BLaER1 treated with 17β-estradiol and CSF1 and Interleukin-3, amounts not matched to agents 10 nM and 100 nM (cell line): ENCODE data around the gene SYNPO2L.

Source experiments
- H3K27ac ChIP-seq, 11 experiments: shearing (Covaris generic); formaldehyde crosslinking; 2 replicates each; pipeline ENCODE4 v1.8.1; 2022
- H3K27me3 ChIP-seq, 11 experiments: shearing (Covaris generic); formaldehyde crosslinking; 2 replicates each; pipeline ENCODE4 v1.8.1; 2022
- H3K36me3 ChIP-seq, 11 experiments: shearing (Covaris generic); formaldehyde crosslinking; 2 replicates each; pipeline ENCODE4 v1.8.1; 2022
- H3K4me1 ChIP-seq, 10 experiments: shearing (Covaris generic); formaldehyde crosslinking; 2 replicates each; pipeline ENCODE4 v1.8.1; 2022
- H3K4me2 ChIP-seq, 11 experiments: shearing (Covaris generic); formaldehyde crosslinking; 2 replicates each; pipeline ENCODE4 v1.8.1; 2022
- H3K4me3 ChIP-seq, 10 experiments: shearing (Covaris generic); formaldehyde crosslinking; 2 replicates each; pipeline ENCODE4 v1.8.1; 2022
- H3K9ac ChIP-seq, 11 experiments: shearing (Covaris generic); formaldehyde crosslinking; 2 replicates each; pipeline ENCODE4 v1.8.1; 2022
- H3K9me3 ChIP-seq, 11 experiments: shearing (Covaris generic); formaldehyde crosslinking; replicated peaks in 1 of 11; 2 replicates each; pipeline ENCODE4 v1.8.1; 2022
- H4K20me1 ChIP-seq, 11 experiments: shearing (Covaris generic); formaldehyde crosslinking; 2 replicates each; pipeline ENCODE4 v1.8.1; 2022
- Cebpa-rat ChIP-seq, 11 experiments: shearing (Covaris generic); IDR thresholded peaks; 2 replicates each; pipeline ENCODE4 v1.8.1; 2022

SYNPO2L gene

DNA sequence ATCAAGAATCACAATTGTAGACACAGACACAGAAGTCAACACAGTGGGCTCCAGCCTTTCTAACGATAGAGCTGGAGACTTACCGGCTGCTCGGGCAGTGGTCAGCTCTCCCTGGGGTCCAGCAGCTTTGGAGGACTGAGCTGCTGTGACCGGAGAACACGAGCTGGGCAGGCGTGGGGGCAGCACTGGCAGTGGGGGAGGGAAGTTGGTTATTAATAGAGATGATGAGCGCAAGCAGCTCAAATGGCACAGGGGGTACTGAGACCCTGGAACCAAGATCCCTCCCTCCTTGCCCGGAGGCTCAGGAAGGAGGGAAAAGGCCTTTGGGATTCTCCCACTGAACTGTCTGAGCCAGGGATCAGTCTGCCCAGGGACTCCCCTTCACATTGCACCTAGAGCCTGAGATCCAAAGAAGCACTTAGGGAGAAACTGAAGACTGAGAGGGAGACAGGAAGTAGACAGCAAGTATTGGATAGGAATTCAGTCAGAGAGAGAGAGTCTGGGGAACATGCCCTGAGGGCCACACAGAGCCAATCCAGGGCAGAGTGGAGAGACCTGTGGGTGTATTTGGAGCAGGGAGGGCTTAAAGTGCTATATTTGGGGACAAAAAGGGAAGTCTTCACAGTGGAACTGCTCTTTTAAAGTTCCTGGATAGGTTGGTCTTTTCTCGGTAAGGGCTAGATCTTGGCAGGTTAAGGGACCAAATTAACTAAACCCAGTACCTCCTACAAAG lies 14.3 kb downstream of the SYNPO2L start, which contains the start of gene MYOZ1:
Gene MYOZ1 (minus strand): TSS at position 147 of the 733 bp plus-strand sequence. CDS start 1,457 bp downstream, outside the sequence.
- H3K4me3 ChIP-seq: no peak within 1 kb of the TSS
- H3K27ac ChIP-seq: no peak within 1 kb of the TSS
- H3K27me3 ChIP-seq: no peaks in the 10 kb centered on the region
- peaks cover 16 to 48% (median 27%) of the 10 kb centered on the region in 10 experiments for H3K4me1 ChIP-seq
- peak within 1 kb of the TSS in 5 of 11 experiments; percentile 4 to 59 (median 38); a peak in 9 of 22 replicates for H3K4me2 ChIP-seq
- no peaks in the 10 kb centered on the region for H3K9me3 ChIP-seq
- H3K36me3 ChIP-seq: no peaks in the 10 kb centered on the region
- no peak for TF ChIP-seq Cebpa-rat (IDR thresholded peaks at IDR 0.05)
- peak within 1 kb of the TSS in 2 of 11 experiments; percentile 21 to 34; a peak in 2 of 22 replicates for H3K9ac ChIP-seq
- H4K20me1 ChIP-seq: no peaks in the 10 kb centered on the region

GRCh38 chr10:73639286-73639685 lies 16.5 kb downstream of the SYNPO2L start:
- H3K9me3 ChIP-seq: no peaks in the 10 kb centered on the region
- no peak overlapping the region for H3K4me3 ChIP-seq
- TF ChIP-seq Cebpa-rat (IDR thresholded peaks at IDR 0.05): no peak
- no peaks in the 10 kb centered on the region for H4K20me1 ChIP-seq
- peaks cover 13 to 29% (median 19%) of the 10 kb centered on the region in 10 experiments for H3K4me1 ChIP-seq
- no peaks in the 10 kb centered on the region for H3K36me3 ChIP-seq
- H3K27me3 ChIP-seq: no peaks in the 10 kb centered on the region
- no peak overlapping the region for H3K27ac ChIP-seq
- H3K4me2 ChIP-seq: no peak overlapping the region
- H3K9ac ChIP-seq: no peak overlapping the region

DNA sequence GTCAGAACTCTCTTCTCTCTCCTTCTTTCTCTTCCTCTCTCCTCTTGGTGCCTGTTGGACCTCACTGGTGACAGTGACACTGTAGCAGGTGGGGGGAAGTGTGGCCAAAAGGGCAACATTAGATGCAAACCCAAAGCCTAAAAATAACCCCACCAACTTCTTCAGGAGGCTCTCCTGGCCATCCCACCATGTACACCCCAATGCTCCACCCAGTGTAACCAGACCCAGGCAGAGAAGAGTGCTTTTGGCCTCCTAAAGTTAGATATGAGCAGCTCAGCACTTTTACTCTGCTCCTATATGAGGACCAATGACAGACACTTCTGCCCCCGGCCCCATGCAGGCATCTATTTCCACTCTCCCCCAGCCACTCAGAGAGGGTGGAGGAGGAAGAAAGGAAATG lies 20.0 kb downstream of the SYNPO2L start:
- Histone ChIP-seq H3K9me3 (no peaks in the 10 kb centered on the region), H3K27me3 (no peaks in the 10 kb centered on the region), H3K4me2 (no peak overlapping the region), H4K20me1 (no peaks in the 10 kb centered on the region), H3K4me1 (no peaks in the 10 kb centered on the region; a peak in 1 of 20 replicates), H3K36me3 (no peaks in the 10 kb centered on the region), H3K9ac (no peak overlapping the region), H3K4me3 (no peak overlapping the region), H3K27ac (no peak overlapping the region)
- TF ChIP-seq Cebpa-rat (IDR thresholded peaks at IDR 0.05): no peak

- H3K4me3 ChIP-seq: no peak overlapping the region
- no peak for TF ChIP-seq Cebpa-rat (IDR thresholded peaks at IDR 0.05)
Measured at GRCh38 chr10:73634421-73634820, 21.4 kb downstream of the SYNPO2L start.

GRCh38 chr10:73629165-73629564 lies 26.7 kb downstream of the SYNPO2L start:
- Histone ChIP-seq H3K9me3 (no peaks in the 10 kb centered on the region), H4K20me1 (no peaks in the 10 kb centered on the region)
- TF ChIP-seq Cebpa-rat (IDR thresholded peaks at IDR 0.05): peak in 1 of 11 experiments; percentile 22; a peak in 1 of 22 replicates

More at GRCh38 chr10:73634421-73634820, 21.4 kb downstream of the SYNPO2L start:
- Histone ChIP-seq H3K27me3 (no peaks in the 10 kb centered on the region), H3K9ac (no peak overlapping the region), H3K4me2 (no peak overlapping the region), H3K27ac (no peak overlapping the region), H3K4me1 (no peaks in the 10 kb centered on the region; a peak in 1 of 20 replicates), H3K36me3 (no peaks in the 10 kb centered on the region), H4K20me1 (no peaks in the 10 kb centered on the region), H3K9me3 (no peaks in the 10 kb centered on the region)

DNA sequence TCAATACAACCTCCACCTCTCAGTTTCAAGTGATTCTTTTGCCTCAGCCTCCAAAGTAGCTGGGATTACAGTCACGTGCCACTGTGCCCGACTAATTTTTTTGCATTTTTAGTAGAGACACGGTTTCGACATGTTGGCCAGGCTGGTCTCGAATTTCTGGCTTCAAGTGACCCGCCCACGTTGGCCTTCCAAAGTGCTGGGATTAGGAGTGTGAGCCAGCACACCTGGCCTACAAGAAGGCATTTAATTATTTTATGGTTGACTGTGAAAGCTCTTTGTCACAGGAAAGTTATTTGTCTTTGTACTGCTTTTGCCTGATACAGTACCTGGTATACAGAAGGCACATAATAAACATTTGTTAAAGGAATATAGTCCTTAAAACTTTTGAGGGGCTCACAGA lies 27.4 kb downstream of the SYNPO2L start:
- Histone ChIP-seq H3K9ac (no peak overlapping the region), H4K20me1 (no peaks in the 10 kb centered on the region), H3K27me3 (no peaks in the 10 kb centered on the region), H3K36me3 (no peaks in the 10 kb centered on the region), H3K9me3 (no peaks in the 10 kb centered on the region), H3K27ac (no peak overlapping the region), H3K4me1 (peaks cover 15 to 22% (median 19%) of the 10 kb centered on the region in 10 experiments; a peak in 19 of 20 replicates), H3K4me2 (no peak overlapping the region), H3K4me3 (no peak overlapping the region)
- no peak for TF ChIP-seq Cebpa-rat (IDR thresholded peaks at IDR 0.05)

More at GRCh38 chr10:73629165-73629564, 26.7 kb downstream of the SYNPO2L start:
- H3K27ac ChIP-seq: no peak overlapping the region
- no peak overlapping the region for H3K4me2 ChIP-seq
- no peak overlapping the region for H3K9ac ChIP-seq
- H3K4me1 ChIP-seq: peaks cover 15 to 22% (median 19%) of the 10 kb centered on the region in 10 experiments; a peak in 19 of 20 replicates
- H3K27me3 ChIP-seq: no peaks in the 10 kb centered on the region
- H3K4me3 ChIP-seq: no peak overlapping the region
- no peaks in the 10 kb centered on the region for H3K36me3 ChIP-seq

DNA sequence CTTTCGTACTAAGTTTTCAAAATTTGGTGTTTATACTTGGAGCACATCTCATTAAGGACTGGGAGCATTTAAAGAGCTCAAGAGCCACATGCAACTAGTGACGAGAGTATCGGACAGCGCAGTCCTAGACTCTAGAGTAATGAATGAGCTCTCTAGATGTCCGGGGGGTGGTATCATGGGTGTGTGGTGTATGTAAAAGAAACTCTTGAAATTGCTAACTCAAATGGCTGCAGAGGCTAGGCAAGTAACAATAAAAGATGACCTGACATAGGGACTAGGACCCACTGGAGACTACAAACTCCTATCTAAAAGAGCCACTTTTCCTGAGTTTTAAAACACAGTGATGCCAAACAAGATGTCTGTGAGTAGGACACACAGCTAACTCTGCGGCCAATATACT lies 28.5 kb downstream of the SYNPO2L start:
- no peaks in the 10 kb centered on the region for H3K9me3 ChIP-seq
- H3K9ac ChIP-seq: no peak overlapping the region; a peak in 1 of 22 replicates
- peaks cover 15 to 22% (median 19%) of the 10 kb centered on the region in 10 experiments; a peak in 19 of 20 replicates for H3K4me1 ChIP-seq
- no peaks in the 10 kb centered on the region for H3K27me3 ChIP-seq
- H3K4me3 ChIP-seq: no peak overlapping the region
- H3K27ac ChIP-seq: 0 out of 22 replicates have a peak overlapping the region, but pooled peaks of 1 of the 11 experiments have one; percentile 90
- no peaks in the 10 kb centered on the region for H3K36me3 ChIP-seq
- peak overlapping the region; percentile 72 to 96 (median 91); a peak in 15 of 22 replicates for H3K4me2 ChIP-seq
- H4K20me1 ChIP-seq: no peaks in the 10 kb centered on the region
- no peak for TF ChIP-seq Cebpa-rat (IDR thresholded peaks at IDR 0.05)

GRCh38 chr10:73625884-73626752 lies 29.7 kb downstream of the SYNPO2L start:
- Histone ChIP-seq H3K36me3 (no peaks in the 10 kb centered on the region), H3K9me3 (no peaks in the 10 kb centered on the region), H3K4me1 (peaks cover 15 to 22% (median 19%) of the 10 kb centered on the region in 10 experiments; a peak in 19 of 20 replicates), H3K4me2 (peak overlapping the region; percentile 72 to 96 (median 91)), H4K20me1 (no peaks in the 10 kb centered on the region), H3K27ac (peak overlapping the region; percentile 88 to 95 (median 91)), H3K27me3 (no peaks in the 10 kb centered on the region), H3K9ac (peak overlapping the region; percentile 81 to 93 (median 87)), H3K4me3 (peak overlapping the region; percentile 78 to 95 (median 86))
- TF ChIP-seq Cebpa-rat (IDR thresholded peaks at IDR 0.05): no peak
